Stimulated activated CD4-positive, alpha-beta T cell treated with anti-CD3 and anti-CD28 coated beads, Interleukin-4, amount 100 ng/mL, for 24 hours (primary cell): ENCODE results near the gene CPA4.
"Not testable (repeated sequence)": the region's sequence is repeated elsewhere in the genome, so short reads cannot be mapped to it uniquely, and the experiment has no call there.

Source experiments
- DNase-seq: peaks from one replicate; pipeline ENCODE4 v3.0.0-alpha.2; 2020

Gene CPA4

DNA sequence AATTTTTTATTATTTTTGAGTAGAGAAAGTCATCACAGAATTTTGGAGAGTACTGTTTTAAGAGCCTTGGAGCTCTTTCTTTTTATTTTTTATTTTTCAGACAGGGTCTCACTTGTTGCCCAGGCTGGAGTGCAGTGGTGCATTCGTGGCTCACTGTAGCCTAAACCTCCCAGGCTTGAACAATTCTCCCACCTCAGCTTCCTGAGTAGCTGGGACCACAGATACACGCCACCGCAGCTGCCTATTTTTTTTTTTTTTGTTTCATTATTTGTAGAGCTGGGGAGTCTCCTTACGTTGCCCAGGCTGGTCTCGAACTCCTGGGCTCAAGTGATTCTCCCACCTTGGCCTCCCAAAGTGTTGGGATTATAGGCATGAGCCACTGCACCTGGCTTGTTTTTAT lies 10.6 kb downstream of the CPA4 start:
- no peak for DNase-seq

DNA sequence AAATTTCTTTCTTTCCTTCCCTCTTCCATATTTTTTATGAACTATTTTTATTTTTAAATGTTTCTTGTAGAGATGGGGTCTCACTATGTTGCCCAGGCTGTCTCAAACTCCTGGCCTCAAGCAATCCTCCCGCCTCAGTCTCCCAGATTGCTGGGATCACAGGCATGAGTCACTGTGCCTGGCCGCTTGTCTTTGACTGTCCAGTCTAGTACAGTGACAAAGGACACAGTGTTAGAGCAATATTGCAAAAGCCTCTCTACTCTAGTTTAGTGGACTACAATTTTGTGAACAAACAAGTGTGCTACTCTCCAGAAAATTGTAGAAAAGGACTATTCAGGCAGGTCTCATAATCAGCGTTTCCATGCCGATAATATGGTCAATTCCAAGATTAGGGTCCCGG lies 11.0 kb downstream of the CPA4 start:
- DNase-seq, result no peak

DNA sequence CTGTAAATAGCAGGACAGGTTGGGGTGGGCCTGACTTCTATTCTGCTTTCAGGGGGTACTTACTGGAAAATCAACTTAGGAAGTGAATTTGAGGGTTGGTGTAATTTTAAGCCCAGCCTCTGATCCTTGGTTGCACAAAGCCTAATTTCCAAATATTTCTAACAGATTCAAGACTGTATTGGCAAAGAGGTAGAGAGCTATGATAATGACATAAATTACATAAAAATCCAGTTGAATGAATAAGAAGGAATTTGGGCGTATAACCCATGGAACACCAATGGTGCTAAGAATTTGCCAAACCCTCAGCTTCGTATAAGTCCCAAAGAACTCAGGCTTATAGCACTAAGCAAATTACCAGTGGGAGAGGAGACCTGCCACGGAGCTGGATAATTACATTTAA lies 11.9 kb downstream of the CPA4 start:
- no peak for DNase-seq

- DNase-seq, result no peak
Measured at GRCh38 chr7:130305433-130306042, 12.6 kb downstream of the CPA4 start.

DNA sequence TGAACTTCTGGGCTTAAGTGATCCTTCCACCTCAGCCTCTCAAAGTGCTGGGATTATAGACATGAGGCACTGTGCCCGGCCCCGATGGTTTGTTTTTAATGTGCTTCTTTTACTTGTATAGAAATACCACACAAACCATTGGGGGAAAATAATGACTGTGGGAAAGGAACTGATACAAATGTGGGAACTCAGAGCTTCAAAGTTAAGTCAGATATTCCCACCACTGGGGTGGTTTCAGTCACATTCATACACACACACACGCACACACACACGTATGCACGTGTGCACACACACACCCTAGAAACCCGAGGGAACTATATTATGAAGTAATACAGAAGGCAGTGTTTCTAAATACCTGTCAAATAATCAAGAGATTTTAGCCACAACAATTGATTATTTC lies 17.0 kb downstream of the CPA4 start:
- DNase-seq, result no peak

- DNase-seq, result no peak
Measured at GRCh38 chr7:130314305-130314704, 21.3 kb downstream of the CPA4 start.

- DNase-seq, result no peak
Measured at GRCh38 chr7:130319541-130319940, 26.6 kb downstream of the CPA4 start.

GRCh38 chr7:130321542-130322229 lies 28.7 kb downstream of the CPA4 start:
- DNase-seq, result not testable (repeated sequence)

DNA sequence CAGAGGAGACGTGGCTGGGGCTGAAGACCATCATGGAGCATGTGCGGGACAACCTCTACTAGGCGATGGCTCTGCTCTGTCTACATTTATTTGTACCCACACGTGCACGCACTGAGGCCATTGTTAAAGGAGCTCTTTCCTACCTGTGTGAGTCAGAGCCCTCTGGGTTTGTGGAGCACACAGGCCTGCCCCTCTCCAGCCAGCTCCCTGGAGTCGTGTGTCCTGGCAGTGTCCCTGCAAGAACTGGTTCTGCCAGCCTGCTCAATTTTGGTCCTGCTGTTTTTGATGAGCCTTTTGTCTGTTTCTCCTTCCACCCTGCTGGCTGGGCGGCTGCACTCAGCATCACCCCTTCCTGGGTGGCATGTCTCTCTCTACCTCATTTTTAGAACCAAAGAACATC lies 29.7 kb downstream of the CPA4 start:
- no peak for DNase-seq

GRCh38 chr7:130324306-130324943 lies 31.5 kb downstream of the CPA4 start:
- no peak for DNase-seq

DNA sequence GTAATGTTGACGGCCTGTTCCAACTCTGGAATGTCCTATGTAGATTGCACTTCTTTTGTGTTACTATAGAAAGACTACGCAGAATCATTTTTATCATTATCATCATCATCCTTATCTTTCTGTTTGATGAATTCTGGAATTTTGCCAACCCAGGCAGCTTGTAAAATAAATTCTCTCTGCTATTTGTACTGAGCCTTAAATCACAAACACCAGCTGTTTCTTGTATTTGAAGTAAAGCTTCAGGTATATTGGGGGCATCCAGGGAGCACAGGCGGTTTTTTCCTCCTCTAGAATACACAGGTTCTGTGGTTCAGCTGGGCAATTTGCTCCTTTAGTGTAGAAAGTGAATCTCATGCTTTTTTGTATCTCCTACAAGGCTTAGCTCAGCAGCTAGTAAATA lies 36.7 kb downstream of the CPA4 start:
- no peak for DNase-seq

DNA sequence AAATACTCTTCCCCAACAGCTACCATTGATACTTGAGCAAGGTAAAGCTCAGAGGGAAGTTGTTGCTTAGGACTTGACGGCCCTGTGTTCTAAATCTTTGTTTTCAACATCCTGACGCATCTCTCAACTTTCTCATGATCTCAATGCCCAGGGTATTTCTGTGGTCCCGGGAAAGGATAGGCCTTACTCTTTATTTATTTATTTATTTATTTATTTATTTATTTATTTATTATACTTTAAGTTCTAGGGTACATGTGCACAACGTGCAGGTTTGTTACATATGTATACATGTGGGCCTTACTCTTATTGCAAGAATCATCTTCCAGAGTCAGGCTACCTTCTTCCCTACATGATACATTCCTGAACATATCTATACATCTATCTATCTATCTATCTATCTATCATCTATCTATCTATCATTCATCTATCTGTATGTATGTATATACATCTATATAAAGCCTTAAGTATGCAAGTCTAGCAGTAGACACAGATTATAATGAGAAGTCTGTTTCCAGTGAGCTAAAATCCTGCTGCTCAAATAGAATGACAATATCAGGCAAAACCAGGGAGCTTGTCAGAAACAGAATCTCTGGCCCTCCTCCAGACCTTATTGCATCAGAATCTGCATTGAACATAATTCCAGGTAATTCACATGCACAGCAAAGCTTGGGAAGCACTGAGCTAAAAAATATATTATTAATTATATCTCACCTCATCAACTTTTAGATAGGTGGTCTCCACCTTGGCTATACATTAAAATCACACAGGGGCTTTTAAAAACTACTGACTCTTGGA lies 39.5 kb downstream of the CPA4 start:
- DNase-seq, result no peak

DNA sequence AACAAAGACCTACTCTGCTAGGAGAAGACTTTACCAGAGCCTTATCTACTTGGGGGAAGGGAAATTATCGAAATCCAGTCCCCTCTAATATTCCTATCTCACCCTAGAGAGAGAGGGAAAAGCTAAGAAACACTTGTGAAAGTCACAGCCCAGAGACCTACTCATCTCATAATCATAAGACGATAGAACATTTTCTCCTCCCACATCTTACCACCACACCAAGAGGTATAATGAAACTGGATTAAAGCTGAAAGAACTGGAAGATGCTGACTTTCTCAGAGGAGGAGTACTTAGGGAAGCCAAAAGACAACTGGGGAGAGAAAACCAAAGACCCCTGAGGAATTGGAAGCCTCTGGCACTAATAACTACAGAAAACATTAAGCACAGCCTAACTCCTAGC lies 40.9 kb downstream of the CPA4 start:
- DNase-seq, result no peak

GRCh38 chr7:130334274-130334673 lies 41.3 kb downstream of the CPA4 start:
- DNase-seq, result no peak

DNA sequence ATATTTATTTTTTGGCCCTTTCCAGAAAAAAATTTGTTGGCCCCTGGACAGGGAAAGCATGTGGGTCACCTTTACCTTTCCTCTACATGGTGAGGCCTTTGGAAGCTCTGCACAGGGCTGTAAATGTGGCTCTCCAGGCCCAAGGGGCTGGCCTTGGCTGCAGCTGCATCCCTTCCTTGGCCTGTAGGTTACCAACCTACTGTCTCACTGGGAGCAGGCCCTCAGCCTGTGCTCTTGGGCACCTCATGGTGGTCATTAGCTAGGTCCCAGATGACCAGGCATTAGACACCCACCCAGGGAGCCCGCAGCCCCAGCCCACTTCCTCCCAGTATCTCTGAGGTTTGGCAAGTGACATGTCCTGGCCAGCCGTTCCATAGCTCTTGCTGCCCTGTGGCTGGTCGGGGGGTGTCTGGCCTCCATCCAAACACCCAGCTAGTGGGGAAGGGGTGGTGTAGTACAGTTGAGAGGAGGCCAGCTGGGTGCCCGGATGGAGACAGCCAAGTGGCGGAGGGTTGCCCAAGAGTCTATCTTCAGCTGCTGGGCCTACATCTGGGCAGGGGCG lies 44.5 kb downstream of the CPA4 start:
- no peak for DNase-seq

DNA sequence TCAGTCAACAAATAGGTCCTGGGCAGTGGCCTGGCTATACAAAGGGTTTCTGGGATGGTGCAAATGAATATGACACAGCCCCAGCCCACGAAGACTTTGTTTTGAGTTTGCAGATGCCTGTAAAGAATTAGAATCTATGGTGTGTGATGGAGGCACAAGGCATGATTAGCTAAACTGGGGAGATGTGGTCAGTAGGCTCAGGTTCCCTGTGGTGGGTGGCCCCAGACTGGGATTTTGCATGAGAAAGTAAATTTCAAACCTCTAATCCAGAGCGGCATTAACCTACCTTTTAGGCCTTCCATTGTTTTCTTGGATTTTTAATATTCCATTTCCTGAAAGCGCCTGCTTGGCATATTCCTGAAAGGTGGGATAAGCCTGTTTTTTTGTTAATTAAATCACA lies 45.3 kb downstream of the CPA4 start:
- no peak for DNase-seq

DNA sequence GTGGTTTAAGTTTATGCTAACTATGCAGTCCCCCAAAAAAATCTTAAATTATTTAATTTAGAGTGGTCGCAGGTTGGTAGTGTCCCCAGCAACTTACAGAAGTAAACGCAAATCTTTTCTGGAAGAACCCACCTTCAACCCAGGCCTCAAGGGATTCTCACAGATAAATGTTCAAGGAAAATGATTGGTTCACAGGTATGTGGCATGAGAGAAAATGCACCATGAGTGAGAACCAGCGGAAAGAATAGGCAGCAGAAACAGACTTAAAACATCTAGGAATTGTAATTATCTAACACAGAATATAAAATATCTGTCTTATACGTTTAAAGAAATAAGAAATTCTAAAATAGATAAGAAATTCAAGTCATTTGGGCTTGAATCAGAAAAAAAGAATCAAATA lies 48.9 kb downstream of the CPA4 start:
- DNase-seq, result no peak

- DNase-seq, result no peak
Measured at GRCh38 chr7:130342701-130343380, 49.9 kb downstream of the CPA4 start.

GRCh38 chr7:130344271-130344866 lies 51.4 kb downstream of the CPA4 start, which contains the start of gene CPA5:
TSS of gene CPA5 (plus strand) at chr7:130344816. CDS start at chr7:130346486, 1,670 bp downstream.
- no peak for DNase-seq

- no peak for DNase-seq
Measured at GRCh38 chr7:130345136-130345535, 52.2 kb downstream of the CPA4 start.

DNA sequence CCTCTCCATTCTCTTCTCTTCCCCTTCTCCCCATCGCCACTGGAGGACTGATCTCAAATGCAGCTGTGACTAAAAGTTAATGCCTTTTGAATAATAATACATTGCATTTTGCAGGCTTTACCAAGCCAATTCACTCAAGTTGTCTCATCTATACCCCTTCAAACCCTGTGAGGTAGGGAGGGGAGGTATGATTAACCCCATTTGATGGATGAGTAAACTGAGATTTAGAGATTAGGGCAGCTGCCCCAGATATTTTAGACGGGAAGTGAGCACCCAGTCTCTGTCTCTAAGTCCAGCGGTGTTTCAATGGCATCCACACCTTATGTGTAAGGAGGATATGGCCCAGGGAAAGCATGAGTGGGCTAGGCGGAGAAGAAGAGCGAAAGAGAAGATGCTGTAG lies 52.8 kb downstream of the CPA4 start:
- no peak for DNase-seq
